Left ventricle myocardium superior (tissue), 1 donor: ENCODE measurements around the gene TIMD4. TPM values are rescaled to one million over a fixed set of nuclear protein-coding genes. Genes with fewer than 3 reads are reported as not detected.

Experiments
- ATAC-seq: fragments of 200-7000 bp; cut with Tn5 transposase; one replicate; pipeline ENCODE4 v1.9.1; 2020; ENCODE audit warnings: mild to moderate bottlenecking, moderate library complexity
- DNase-seq: peaks from one replicate; pipeline ENCODE4 v3.0.0-alpha.2; 2020
- intact Hi-C: fragments of 100-400 bp; cut with micrococcal nuclease; formaldehyde crosslinking; loops from one replicate; pipeline ENCODE4 v1.11.0; 2022
- total RNA-seq: library from RNA; stranded (reverse); fragmentation: NEBNext Ultra II Directional; extraction: Animal tissue kit (Norgen Biotek cat#: 25700); gene quantifications from one replicate; pipeline ENCODE4 v1.2.1, GENCODE V29; 2021
- donor health status: DM: no; HTN: yes; CAD: no; lungs with severe emphysema.

TIMD4 gene
- total RNA-seq, 1 donor from 2014 or later: not detected

GRCh38 chr5:156871212-156871611 is 91.8 kb downstream of the TIMD4 start:
- intact Hi-C loops: no loop called here
- DNase-seq (no peak), ATAC-seq (no peak)

- DNase-seq (no peak), ATAC-seq (no peak)
- intact Hi-C loops: no loop called here
Measured at GRCh38 chr5:156870498-156870839, 92.6 kb downstream of the TIMD4 start.

Other genes starting within 250 kb of the TIMD4 start
- not detected for gene PPP1R2B, start 112.9 kb downstream of the TIMD4 start, total RNA-seq
- 0.17 TPM for gene HAVCR1, start 95.9 kb upstream of the TIMD4 start, total RNA-seq
- gene HAVCR2, start 145.8 kb upstream of the TIMD4 start, total RNA-seq: 2.8 TPM
- 10.2 TPM for gene MED7, start 179.6 kb upstream of the TIMD4 start, total RNA-seq
- gene GARIN3, start 203.0 kb upstream of the TIMD4 start, total RNA-seq: not detected
- 0.99 TPM for gene ITK, start 217.6 kb upstream of the TIMD4 start, total RNA-seq